NOMO-1 treated with dmso at 0.1 percent for 144 hours (cell line): ENCODE results near the gene ADAMTS7.
"Not testable (repeated sequence)": the region's sequence is repeated elsewhere in the genome, so short reads cannot be mapped to it uniquely, and the experiment has no call there.

Source experiments
- DNase-seq: peaks from one replicate; lab custom pipeline; 2025; ENCODE audit not compliant: unreplicated experiment; lab: John Stamatoyannopoulos, UW

The ADAMTS7 gene

DNA sequence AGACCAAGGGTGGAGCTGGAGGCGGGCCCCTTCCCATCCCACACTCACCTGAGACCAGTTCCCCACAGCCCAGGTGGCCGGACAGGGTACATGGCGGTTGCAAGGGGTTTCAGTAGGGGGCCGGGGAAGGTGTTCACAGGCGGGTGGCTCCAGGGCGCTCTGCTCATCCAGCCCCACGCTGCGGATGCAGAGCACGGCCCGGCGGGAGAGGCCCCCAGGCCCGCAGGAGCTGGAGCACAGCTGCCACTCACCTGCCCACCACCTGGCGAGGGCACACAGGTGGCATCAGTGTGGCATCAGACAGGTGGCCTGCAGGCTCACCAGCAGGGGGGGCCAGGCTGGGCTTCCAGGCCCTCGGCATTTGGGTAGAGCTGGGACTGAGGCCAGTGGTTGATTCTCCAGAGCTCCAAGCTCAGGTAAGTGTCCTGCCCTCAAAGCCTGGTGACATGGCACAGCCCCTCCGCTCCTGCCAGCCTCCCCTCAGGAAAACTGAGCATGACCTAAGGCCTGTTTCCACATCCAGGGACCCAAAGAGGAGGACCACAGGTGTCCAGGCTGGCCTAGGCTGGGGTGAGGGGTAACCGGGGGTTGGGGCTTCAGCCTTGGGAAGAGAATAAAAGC is 43.8 kb downstream of the ADAMTS7 start:
- DNase-seq, result no peak

DNA sequence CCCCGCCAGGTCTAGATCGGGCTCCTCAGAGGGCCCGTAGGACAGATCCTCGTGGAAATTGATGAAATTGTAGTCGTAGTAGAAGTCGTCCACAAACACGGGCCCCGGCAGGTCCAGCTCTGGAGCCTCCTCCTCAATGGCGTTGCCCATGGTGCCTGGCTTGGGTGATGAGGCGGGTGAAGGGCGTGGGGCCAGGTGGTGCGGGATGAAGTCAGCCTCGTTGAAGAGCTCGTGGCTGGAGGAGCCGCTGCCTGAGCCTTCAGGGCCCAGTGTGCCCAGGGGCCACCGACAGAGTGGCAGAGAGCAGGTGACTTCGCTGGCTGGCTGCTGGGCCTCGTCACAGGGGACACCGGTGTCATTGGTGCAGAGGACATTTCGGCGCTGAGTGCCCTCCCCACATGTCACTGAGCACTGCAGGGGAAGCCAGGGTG is 44.6 kb downstream of the ADAMTS7 start:
- not testable (repeated sequence) for DNase-seq

DNA sequence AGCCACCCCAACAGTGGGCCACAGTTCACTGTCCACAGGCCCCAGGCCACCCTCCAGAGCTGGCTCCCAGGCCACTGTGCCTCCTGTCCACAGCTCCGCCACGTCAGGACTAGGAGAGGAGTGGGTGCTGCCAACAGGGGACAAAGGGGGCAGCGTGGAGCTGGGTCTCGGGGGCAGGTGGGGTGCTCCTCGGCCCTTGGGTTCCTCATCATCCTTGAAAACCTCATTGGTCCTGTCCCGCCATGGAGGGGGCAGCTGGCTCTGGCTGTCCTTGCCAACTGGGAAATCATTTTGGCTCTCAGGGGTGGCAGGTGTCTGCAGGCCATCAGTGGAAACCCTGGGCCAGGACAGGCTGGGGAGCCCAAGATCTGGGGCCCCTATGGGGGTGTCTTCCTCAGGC is 45.2 kb downstream of the ADAMTS7 start:
- no peak for DNase-seq

DNA sequence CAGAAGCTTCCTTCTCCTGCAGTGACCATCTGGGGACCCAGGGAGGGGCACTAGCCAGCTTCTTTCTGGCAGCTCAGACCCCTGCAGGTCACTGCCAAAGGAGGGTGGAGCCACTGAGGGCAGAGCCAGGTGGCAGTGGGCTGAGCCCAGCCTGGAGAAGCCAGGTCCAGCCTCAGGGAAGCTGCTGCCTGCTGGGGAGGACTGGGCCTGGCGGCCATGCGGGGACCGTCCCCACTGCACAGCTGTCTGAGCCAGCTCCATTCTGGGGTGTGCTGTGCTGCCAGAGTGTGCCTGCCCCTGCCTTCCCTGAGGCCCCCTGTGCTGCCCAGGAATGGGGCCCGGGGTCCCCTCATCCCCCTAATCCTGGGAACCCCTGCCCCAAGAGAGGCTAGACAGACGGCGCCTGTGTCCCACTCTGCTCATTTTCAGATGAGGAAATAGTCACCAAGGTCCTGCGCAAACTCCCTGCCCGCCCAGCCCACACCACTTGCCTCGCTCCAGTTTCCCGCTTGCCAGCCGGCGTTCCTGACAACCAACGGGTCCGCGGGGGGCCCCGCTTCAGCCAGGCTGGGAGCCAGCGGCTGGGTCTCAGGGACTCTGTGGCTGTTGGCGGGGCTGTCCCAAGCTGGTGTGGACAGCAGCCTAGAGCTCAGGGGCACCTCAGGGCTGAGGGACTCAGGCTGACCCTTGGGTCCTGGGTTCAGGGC is 46.0 kb downstream of the ADAMTS7 start:
- not testable (repeated sequence) for DNase-seq

DNA sequence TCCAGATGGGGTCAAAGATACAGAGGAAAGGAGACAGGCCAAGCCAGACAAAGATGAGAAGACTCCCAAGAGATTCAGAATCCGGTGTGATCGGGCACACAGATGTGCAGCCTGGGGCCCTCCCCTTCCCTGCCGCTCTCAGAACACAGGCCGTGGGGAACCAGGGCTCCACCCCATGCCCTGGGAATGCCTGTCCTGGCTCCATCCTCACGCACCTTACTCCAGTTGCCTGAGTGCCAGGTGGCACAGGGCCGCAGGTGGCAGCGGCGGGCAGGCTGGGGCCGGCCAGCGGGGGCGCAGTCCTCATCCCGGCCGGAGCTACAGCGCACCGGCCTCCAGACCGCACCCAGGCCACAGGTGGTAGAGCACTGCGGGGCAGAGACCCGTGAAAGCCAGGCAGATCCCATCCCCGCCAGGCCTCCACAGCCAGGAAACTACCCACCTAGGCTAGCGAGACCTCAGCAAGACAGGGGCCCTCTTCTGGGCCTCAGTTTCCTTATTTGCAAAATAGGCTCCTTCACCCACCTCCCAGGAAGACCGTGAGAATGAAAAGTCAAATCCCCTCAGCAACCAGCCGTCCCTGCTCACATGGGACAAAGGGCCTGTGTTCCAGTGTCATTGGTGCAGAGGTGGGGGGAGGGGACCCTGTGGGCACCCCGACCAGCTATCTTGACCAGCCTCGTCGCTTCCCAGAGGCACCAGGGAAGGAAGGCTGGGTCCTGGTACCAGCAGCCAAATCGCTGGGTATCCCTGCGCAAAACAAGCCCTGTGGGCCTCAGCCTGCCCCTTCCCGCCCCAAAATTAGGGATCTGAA is 46.7 kb downstream of the ADAMTS7 start:
- DNase-seq, result not testable (repeated sequence)

DNA sequence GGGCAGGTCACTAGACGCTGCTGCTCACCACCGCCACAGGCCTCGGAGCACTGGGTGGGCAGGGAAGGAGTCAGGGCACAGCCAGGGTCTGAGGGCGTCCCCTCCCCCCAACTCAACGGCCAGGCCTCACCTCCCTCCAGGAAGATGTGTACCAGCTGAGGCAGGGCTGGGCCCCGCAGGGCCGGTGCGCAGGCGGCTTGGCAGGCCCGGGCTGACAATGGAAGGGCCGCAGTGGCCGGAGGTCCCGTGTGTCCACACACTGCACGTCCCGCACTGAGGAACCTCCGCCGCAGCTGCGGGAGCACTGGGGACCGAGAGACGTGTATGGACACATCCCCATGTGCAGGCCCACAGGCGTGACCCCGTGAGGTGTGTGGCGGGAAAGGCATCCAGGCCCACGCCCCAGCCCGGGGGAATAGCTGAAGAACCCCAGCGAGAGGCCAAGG is 47.4 kb downstream of the ADAMTS7 start:
- DNase-seq, result no peak

DNA sequence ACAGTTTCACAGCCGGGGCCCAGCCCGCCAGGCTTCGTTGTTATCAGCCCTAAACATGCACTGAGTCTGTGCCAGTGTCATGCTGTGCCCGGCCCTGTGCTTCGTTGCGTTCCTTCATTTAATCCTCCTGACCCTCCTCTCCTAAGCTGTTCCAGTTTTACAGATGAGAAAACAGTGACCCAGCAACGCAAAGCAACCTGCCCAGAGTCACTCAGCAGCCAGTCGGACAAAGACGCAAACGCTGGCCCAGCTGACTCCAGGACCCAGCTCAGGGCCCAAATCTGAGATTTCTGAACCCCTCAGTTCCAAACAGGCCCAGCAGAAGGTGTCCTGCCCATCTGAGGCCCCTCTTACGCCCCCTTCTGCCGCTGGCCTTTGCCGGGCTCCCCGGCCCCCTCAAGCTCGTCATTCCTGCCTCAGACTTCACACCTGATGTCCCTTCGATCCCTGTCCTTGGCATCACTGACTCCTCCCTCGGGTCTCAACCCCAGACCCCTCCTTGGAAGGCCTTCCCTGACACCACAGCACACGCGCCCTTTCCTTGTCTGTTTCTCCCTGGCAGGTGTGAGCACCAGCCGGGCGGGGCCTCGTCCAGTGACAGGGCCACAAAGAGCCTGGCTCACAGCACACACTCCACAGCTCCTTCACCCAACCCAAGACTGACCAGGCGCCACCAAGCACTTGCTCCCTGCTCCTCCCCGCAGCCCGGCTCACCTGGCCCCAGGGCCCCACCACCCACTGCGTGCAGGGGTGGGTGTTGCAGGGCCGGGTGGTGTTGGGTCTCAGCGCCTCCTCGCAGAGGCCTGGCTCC is 48.1 kb downstream of the ADAMTS7 start:
- DNase-seq, result no peak

DNA sequence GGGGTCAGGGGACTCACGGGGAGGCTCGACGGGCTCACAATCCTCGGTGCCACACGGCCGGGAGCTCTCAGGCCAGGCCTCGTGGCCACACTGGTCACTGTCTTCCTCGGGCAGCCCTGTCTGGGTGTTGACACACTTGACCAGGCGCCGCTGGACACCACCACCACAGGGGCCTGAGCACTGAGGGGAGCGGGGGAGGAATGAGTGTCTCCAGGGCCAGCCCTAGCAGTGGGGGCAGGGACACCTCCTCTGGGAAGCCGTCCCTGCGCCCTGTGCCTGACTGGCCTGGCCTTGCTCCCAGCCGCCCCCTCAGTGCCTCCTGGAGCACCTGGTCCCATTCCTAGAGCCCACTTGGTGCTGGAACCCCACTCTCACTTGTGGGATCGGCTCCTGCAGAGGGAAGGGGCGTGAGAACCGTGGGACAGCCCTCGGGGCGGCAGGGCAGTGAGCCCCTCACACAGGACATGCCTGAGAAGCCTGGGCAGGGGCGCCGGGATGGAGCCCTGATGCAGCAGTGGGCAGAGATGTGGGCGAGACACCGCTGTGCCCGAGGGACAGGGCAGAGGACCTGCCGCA is 48.8 kb downstream of the ADAMTS7 start:
- DNase-seq, result not testable (repeated sequence)

DNA sequence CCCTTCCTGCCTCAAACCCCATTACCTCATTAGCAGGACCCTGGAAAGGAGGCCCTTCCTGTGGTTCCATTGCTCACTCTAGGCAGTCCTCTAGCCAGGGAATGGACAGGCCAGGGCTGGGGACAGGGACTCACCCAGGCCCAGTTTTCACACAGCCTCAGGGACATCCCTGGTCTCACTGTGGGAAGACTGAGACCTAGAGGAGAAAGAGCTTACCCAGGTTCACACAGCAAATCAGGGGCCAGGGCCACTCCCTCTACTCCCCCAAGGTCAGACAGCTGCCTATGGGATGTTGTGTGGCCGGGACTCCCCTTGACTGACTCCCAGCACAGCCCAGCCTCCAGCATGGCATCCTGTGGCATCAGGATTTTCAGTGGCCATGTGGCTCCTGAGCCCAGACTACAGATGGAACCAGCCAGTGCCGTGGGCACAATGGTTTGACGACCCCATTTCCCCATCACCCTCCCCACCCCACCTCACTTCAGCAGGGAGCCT is 49.3 kb downstream of the ADAMTS7 start:
- no peak for DNase-seq

DNA sequence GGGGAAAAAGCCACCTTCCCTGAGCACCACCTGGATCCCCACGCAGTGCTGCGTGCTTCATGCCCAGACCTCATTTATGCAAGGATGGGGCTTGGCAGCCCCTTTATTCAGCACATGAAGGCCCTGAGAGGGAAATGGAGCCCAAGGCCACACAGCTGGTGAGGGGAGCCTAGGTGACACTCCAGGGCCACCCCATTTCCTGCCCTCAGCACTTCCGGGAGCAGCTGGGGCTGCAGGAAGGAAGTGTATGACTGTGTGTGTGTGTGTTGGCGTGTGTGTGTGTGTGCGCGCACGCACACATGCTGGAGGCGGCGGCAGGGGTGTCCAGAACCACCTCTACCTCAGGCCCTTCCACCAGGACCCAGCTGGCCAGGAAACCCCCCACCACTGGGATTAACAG is 49.8 kb downstream of the ADAMTS7 start:
- DNase-seq, result peak; percentile 20

DNA sequence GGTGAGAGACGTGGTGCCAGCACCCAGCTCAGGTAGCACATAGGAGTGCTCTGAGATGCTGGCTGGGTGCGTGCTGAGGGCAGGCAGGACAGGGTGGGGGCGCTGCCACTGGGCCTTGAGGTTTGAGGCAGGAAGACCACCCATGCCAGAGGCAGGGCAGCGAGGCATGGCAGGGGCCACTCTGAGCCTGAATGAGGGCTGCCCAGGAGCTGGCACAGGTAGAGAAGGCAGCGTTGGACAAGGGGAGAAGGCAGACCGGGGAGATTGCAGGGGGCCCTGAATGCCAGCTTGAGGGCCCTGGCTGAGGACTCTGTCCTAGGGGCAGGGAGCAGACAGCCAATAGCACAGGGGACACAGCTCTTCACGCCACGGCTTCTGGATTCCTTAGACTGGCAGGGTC is 50.2 kb downstream of the ADAMTS7 start:
- no peak for DNase-seq

DNA sequence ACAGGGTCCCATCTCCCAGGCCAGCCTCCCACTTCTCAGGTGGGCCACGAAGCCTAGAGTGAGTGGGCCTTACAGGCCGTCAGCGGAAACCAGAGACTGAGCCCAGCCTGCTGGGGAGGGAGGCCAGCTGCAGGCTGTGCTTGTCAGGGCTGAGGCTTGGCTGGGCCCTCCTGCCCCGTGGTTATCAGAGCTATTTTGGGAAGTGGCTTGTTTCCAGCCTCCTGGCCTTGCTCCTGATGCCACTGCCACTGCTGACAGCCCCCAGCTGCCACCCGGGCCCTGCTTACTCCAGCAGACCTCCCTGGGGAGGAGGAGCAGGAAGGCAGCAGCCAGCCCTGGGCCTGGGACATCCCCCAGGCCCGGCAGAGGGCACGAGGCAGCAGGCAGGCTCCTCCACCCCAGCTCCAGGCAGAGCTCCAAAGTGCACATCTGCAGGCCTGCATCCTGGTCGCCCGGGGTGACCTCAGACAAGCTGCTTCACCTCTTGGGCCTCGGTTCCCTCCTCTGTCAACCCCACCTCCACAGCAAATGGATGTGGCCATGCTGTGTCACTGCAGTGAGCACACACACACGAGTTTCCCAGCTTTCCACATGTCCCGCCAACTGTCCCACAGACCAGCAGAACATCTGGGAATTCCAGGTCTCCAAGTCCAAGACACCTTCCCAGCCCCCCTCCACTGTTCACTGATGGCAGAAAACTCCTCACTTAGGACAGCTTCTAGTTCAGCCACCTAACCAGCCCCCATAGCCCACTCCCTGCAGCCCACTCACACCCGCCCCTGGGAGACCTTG is 51.0 kb downstream of the ADAMTS7 start:
- DNase-seq, result not testable (repeated sequence)

DNA sequence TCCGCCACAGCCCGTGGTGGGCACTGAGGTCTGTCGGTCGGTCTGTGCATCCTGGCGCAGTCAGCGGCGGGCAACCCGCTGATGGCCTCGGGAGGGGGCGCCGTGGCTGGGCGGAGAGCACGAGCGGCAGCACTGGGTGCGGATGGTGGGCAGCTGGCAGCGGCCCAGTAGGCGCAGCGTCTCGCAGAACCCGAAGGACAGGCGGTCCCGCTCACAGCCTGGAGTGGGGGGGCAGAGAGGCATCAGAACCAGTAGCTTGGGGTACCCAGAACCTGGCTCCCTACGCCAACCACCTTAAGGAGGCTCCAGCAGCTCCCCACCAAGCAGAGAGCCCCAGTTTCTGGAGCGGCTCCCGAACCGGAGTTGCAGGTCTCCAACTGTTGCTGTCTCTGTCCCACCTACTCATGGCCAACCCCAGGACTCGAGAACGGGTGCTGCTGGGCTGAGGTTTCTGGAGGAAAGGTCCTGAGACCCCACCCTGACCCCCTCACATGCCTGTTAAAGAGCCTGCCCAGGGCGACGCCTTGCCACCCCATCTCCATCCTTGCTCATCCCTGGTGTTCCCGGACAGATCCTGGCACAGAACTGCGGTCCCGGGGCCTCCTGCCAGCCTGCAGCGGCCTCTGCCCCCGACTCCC is 51.8 kb downstream of the ADAMTS7 start:
- not testable (repeated sequence) for DNase-seq

DNA sequence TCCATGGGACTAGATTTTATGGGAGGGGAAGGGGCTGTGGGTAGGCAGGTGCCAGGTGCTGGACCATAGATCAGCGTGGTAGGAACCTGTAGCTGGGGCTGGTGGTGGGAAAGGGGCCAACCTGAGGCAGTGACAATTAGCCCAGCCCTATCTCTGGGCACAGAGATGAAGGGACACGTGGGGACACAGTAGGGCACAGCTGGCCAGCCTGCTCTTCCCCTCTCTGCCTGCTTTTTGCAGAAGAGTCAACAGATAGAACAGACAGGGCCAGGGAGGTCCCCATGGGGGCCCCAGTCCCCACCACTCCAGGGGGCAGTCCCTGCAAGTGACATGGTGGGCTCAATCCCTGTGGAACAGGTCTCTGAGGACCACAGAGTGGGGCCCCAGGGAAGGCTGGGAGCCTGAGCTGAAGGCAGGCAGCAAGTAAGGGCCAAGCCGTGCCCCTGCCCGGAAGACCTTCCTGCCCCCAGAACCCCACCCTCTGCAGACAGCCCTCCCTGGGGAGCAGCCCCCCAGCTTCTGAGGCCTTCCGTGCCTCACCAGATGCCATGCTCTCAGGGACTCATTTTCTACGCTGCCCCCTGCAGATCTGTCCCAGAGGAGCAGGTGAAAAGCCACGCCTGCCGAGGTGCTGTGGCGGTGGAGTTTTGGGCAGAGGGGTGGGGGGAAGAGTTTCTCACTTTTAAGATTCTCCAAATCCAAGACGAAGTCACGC is 52.6 kb downstream of the ADAMTS7 start:
- not testable (repeated sequence) for DNase-seq

DNA sequence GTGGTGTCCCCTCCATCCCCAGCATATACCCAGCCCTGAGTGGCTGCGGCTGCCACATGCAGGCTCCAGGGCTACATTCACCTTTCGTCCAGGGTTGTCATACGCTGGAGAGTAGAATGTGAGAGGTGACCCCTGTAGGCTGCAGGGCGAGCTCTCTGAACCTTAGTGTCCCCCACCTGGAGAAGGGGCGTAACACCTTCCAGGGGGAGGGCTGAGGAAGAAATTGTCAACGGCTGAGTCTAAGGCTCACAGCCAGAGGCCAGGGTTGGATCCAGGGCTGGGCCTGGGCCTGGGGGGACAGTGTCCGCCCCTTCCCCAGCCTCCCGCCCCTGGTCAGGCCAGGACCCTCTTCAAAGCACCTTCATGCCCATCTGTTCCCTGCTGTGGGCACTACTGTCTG is 53.2 kb downstream of the ADAMTS7 start:
- DNase-seq, result not testable (repeated sequence)

DNA sequence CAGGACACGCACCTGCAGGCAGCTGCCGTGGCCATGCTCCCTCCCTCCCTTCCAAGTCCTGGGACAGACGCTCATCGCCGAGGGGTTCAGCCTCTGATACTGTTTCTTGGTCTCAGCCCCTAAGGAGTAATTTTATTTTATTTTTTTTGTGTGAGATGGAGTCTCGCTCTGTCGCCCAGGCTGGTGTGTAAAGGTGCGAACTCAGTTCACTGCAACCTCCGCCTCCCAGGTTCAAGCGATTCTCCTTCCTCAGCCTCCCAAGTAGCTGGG is 53.7 kb downstream of the ADAMTS7 start:
- no peak for DNase-seq

DNA sequence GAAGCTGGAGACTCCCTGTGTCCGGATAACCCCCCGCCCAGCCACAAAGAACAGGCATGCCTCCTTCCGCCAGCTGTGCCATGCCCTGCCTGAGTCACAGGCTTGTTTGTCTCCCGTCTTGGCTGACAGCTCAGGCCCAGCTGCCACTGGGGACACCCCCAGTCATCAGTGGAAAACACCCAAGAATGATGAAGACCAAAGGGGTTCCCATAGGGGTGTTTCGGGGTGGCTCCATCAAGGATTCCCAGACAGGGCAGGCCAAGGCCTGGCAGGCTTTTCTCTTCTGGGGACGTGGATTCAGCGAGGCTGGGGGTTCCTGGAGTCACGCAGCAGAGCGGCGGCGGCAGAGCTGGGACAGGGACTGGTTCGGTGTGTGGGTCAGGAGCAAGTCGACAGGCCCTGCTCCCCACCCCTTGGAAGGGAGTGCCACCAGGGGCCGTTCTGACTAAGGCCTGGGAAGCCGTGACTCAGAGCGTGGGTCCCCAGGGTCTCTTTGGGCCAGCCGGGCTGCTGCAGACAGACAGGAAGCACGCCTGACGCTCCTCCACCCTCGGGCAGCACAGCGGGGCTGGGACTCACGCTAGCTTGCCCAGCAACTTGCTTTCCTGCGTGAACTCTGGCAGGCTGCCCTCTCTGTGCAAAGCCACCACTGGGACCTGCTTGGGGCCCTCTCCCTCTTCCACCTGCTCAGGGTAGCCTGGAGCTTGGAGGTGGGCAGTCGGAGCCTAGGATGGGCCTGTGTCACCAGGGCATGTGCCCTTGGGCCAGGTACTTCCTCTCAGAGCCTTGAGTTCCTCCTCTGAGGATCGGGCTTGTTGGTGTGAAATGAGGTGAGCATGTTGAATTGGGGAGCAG is 54.3 kb downstream of the ADAMTS7 start:
- DNase-seq, result not testable (repeated sequence)
